Breast epithelium (tissue), 4 donors: Measurements from ENCODE around the gene CD2. TPM values are rescaled to one million over a fixed set of nuclear protein-coding genes. Genes with fewer than 3 reads are reported as not detected.

Experiments used
- DNase-seq, 2 donors: peaks; one replicate each; pipeline ENCODE4 v3.0.0-alpha.2; 2019; ENCODE audit warnings: low spot score in 2 of 2
- H3K27ac ChIP-seq, 2 donors: fragments of 200-600 bp; sonication (generic) in 1 of 2; one replicate each; pipeline ENCODE4 v1.5.1; 2016 to 2019; ENCODE audit warnings: mild to moderate bottlenecking in 1 of 2
- H3K27me3 ChIP-seq, 2 donors: fragments of 200-600 bp; sonication (generic) in 1 of 2; one replicate each; pipeline versions ENCODE4 v1.5.1 to v1.6.0; 2017 to 2019; ENCODE audit warnings: control low read depth in 1 of 2, mild to moderate bottlenecking in 1 of 2
- H3K36me3 ChIP-seq: fragments of 200-600 bp; one replicate; pipeline ENCODE4 v1.5.1; 2019
- H3K4me1 ChIP-seq, 2 donors: fragments of 200-600 bp; sonication (generic); one replicate each; pipeline ENCODE4 v1.5.1; 2016 to 2019; ENCODE audit warnings: control low read depth in 1 of 2
- H3K4me3 ChIP-seq, 3 donors: fragments of 200-600 bp; sonication (generic); 1 replicate in 2 of 3; 2 replicates in 1 of 3; pipeline ENCODE4 v1.5.1; 2016 to 2019; ENCODE audit warnings: mild to moderate bottlenecking in 3 of 3, moderate library complexity in 2 of 3
- H3K9me3 ChIP-seq, 2 donors: fragments of 200-600 bp; sonication (generic) in 1 of 2; one replicate each; pipeline ENCODE4 v1.5.1; 2016 to 2019; ENCODE audit warnings: control low read depth in 1 of 2
- POLR2A ChIP-seq: fragments of 450-650 bp; IDR thresholded peaks from one replicate; pipeline ENCODE4 v1.6.1; 2016; ENCODE audit warnings: antibody characterized with exemption, mild to moderate bottlenecking, moderate library complexity
- POLR2AphosphoS5 ChIP-seq, 3 donors: sonication (generic); formaldehyde crosslinking; IDR thresholded peaks; one replicate each; pipeline ENCODE4 v1.6.1; 2017; ENCODE audit warnings: antibody characterized with exemption in 3 of 3
- intact Hi-C: fragments of 100-400 bp; cut with DNase I; formaldehyde crosslinking; loops from one replicate; pipeline ENCODE4 v1.15.1; 2023; ENCODE audit warnings: low total_unique reads
- total RNA-seq, 3 donors: library from RNA; depleted of rRNA; stranded (reverse); fragments of >200 nt; gene quantifications; one replicate each; pipeline ENCODE4 v1.1.0, GENCODE V29; 2016
- TF ChIP-seq, protein P1 (sequence below), 3 donors: fragments of 450-650 bp; IDR thresholded peaks; one replicate each; pipeline ENCODE4 v1.5.1; 2016 to 2017; ENCODE audit warnings: antibody characterized with exemption in 3 of 3, mild to moderate bottlenecking in 3 of 3, moderate library complexity in 3 of 3

The CD2 gene
- total RNA-seq, 3 donors from 2014 or later, result 1.4 to 3.9 (median 3.5) TPM

DNA sequence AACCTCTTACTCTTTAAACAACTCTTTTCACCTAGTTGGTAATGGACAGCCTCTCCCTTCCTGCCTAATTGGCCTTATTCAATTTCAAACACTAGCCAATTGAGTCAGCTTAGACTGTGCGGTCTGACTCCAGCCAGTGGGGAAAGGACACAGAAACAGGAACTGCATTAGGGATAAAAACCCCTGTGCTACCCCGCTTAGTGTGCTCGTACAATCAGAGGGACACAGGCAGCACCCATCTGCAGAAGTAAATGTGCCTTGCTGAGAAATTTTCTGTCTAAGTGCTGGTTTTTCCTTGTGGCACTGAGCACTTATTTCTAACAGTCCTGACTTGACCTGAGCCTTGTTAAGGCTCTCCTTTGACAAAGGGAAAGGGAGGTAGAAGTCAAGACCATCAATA lies 6.0 kb upstream of the CD2 start:
- Histone ChIP-seq H3K27me3 (no peaks in the 10 kb centered on the region), H3K36me3 (no peaks in the 10 kb centered on the region), H3K9me3 (peaks cover 16 to 52% of the 10 kb centered on the region in 2 donors), H3K27ac (no peak overlapping the region), H3K4me3 (no peak overlapping the region), H3K4me1 (no peaks in the 10 kb centered on the region)
- TF ChIP-seq POLR2A (no peak), POLR2AphosphoS5 (IDR thresholded peaks at IDR 0.05) (no peak)
- TF ChIP-seq, protein P1, sequence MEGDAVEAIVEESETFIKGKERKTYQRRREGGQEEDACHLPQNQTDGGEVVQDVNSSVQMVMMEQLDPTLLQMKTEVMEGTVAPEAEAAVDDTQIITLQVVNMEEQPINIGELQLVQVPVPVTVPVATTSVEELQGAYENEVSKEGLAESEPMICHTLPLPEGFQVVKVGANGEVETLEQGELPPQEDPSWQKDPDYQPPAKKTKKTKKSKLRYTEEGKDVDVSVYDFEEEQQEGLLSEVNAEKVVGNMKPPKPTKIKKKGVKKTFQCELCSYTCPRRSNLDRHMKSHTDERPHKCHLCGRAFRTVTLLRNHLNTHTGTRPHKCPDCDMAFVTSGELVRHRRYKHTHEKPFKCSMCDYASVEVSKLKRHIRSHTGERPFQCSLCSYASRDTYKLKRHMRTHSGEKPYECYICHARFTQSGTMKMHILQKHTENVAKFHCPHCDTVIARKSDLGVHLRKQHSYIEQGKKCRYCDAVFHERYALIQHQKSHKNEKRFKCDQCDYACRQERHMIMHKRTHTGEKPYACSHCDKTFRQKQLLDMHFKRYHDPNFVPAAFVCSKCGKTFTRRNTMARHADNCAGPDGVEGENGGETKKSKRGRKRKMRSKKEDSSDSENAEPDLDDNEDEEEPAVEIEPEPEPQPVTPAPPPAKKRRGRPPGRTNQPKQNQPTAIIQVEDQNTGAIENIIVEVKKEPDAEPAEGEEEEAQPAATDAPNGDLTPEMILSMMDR (IDR thresholded peaks at IDR 0.05), result no peak
- intact Hi-C loops, result no loop called here
- no peak for DNase-seq

DNA sequence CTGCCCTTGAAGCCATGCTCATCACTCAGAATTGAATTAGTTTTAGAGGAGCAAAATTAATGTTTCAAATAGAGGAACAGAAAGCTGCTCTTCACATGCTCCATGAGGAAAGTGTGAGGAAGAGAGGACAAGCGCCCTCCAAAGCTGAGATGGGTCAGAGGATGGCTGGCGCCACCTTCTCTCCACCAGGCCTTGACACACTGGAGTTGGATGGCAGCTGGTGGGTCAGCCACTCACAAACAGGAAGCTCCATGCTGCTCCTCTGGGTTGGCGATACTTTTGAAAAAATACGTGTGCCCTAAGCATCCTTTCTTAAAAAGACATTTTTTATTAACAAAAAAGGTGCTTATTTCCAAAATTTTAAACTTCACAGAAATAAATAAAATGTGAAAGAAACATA lies 3.1 kb upstream of the CD2 start:
- DNase-seq, result no peak
- Histone ChIP-seq H3K4me1 (no peaks in the 10 kb centered on the region), H3K27me3 (no peaks in the 10 kb centered on the region), H3K4me3 (no peak overlapping the region), H3K36me3 (no peaks in the 10 kb centered on the region), H3K27ac (no peak overlapping the region), H3K9me3 (peaks cover 5 to 32% of the 10 kb centered on the region in 2 donors)
- TF ChIP-seq POLR2AphosphoS5 (IDR thresholded peaks at IDR 0.05), result no peak
- TF ChIP-seq, protein P1 (IDR thresholded peaks at IDR 0.05), result no peak
- TF ChIP-seq POLR2A, result no peak
- intact Hi-C loops, result no loop called here

GRCh38 chr1:116751621-116752020 lies 2.6 kb upstream of the CD2 start:
- Histone ChIP-seq H3K27me3 (no peaks in the 10 kb centered on the region), H3K4me1 (no peaks in the 10 kb centered on the region), H3K36me3 (no peaks in the 10 kb centered on the region), H3K27ac (no peak overlapping the region), H3K4me3 (no peak overlapping the region), H3K9me3 (peaks cover 5 to 32% of the 10 kb centered on the region in 2 donors)
- intact Hi-C loops, result no loop called here
- TF ChIP-seq, protein P1 (IDR thresholded peaks at IDR 0.05), result no peak
- TF ChIP-seq POLR2AphosphoS5 (IDR thresholded peaks at IDR 0.05) (no peak), POLR2A (no peak)
- no peak for DNase-seq

GRCh38 chr1:116753312-116753711 lies 918 bp upstream of the CD2 start:
- H3K9me3 ChIP-seq, result peaks cover 5 to 16% of the 10 kb centered on the region in 2 donors
- H3K4me1 ChIP-seq, result no peaks in the 10 kb centered on the region
- H3K4me3 ChIP-seq, result no peak overlapping the region
- no peak overlapping the region for H3K27ac ChIP-seq
- DNase-seq, result no peak
- TF ChIP-seq POLR2A (no peak), POLR2AphosphoS5 (IDR thresholded peaks at IDR 0.05) (no peak)
- TF ChIP-seq, protein P1 (IDR thresholded peaks at IDR 0.05), result no peak
- H3K36me3 ChIP-seq, result no peaks in the 10 kb centered on the region
- intact Hi-C loops, result no loop called here
- no peaks in the 10 kb centered on the region for H3K27me3 ChIP-seq

- DNase-seq, result no peak
- intact Hi-C loops, result no loop called here
- Histone ChIP-seq H3K27me3 (no peaks in the 10 kb centered on the region), H3K27ac (no peak overlapping the region), H3K9me3 (no peaks in the 10 kb centered on the region), H3K36me3 (no peaks in the 10 kb centered on the region), H3K4me1 (no peaks in the 10 kb centered on the region), H3K4me3 (peak overlapping the region in 2 of 3 donors; percentile 7 to 29)
- TF ChIP-seq, protein P1 (IDR thresholded peaks at IDR 0.05), result no peak
- TF ChIP-seq POLR2A, result no peak
- TF ChIP-seq POLR2AphosphoS5 (IDR thresholded peaks at IDR 0.05), result no peak
Measured at GRCh38 chr1:116755066-116755465, 836 bp downstream of the CD2 start.
